Adrenal gland (tissue), 5 donors: ENCODE measurements around the gene GRIA1.

Experiments used
- POLR2A ChIP-seq, 2 donors: fragments of 450-650 bp; IDR thresholded peaks; one replicate each; pipeline ENCODE4 v1.6.1; 2017; ENCODE audit warnings: antibody characterized with exemption in 2 of 2, mild to moderate bottlenecking in 2 of 2, moderate library complexity in 1 of 2
- TF ChIP-seq, protein P1 (sequence below), 6 experiments: fragments of 450-650 bp in 4 of 6; fragments of 200-600 bp in 2 of 6; sonication (generic) in 1 of 6; IDR thresholded peaks; 1 replicate in 5 of 6; 2 replicates in 1 of 6; pipeline versions ENCODE4 v1.5.1 to v1.8.0; 2016 to 2021; ENCODE audit warnings: antibody characterized with exemption in 6 of 6, mild to moderate bottlenecking in 2 of 6, moderate library complexity in 1 of 6
- donor health status: DM: no; HTN: no; CAD: no.

DNA sequence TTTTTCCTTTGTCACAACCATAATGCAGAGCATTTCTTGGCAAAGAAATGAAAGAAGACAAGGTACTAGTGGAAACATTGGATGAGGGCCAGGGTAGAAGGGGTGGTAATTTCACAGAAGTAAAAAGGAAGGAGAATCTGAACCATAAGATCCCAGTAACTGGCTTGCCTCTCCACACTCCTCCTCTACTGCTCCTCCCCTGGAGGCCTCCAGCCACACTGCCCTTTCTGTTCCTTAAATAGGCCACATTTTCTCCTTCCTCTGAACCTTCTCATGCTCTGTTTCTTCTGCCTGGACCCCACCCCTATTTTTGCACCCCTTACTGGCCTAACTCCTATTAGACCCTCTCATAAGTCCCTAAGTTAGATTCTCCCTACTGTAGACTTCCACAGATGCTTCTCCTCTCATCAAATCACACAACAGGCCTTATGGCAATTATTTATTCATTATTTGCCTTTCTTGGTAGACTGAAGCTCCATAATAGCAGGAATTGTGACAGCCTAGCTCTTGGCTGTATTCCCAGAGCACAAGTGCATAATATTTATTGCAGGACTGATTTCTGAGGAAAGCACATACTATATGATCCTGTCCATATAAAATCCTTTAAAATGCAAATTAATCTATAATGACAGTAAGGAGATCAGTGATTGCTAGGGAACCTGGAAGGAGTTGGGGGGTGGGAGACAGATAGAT, 31.3 kb upstream of the GRIA1 start:
- TF ChIP-seq POLR2A (IDR thresholded peaks at IDR 0.05): no peak
- TF ChIP-seq, protein P1, sequence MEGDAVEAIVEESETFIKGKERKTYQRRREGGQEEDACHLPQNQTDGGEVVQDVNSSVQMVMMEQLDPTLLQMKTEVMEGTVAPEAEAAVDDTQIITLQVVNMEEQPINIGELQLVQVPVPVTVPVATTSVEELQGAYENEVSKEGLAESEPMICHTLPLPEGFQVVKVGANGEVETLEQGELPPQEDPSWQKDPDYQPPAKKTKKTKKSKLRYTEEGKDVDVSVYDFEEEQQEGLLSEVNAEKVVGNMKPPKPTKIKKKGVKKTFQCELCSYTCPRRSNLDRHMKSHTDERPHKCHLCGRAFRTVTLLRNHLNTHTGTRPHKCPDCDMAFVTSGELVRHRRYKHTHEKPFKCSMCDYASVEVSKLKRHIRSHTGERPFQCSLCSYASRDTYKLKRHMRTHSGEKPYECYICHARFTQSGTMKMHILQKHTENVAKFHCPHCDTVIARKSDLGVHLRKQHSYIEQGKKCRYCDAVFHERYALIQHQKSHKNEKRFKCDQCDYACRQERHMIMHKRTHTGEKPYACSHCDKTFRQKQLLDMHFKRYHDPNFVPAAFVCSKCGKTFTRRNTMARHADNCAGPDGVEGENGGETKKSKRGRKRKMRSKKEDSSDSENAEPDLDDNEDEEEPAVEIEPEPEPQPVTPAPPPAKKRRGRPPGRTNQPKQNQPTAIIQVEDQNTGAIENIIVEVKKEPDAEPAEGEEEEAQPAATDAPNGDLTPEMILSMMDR (IDR thresholded peaks at IDR 0.05): no peak
